Stimulated activated CD4-positive, alpha-beta T cell treated with anti-CD3 and anti-CD28 coated beads, TNF-alpha, amount 100 ng/mL, for 24 hours (primary cell): Measurements from ENCODE around the gene PDZD2.
"Not testable (repeated sequence)": the region's sequence is repeated elsewhere in the genome, so short reads cannot be mapped to it uniquely, and the experiment has no call there.

Experiments used
- DNase-seq, 3 experiments: peaks; one replicate each; pipeline ENCODE4 v3.0.0-alpha.2; 2020; ENCODE audit warnings: low read depth in 3 of 3

Gene PDZD2

DNA sequence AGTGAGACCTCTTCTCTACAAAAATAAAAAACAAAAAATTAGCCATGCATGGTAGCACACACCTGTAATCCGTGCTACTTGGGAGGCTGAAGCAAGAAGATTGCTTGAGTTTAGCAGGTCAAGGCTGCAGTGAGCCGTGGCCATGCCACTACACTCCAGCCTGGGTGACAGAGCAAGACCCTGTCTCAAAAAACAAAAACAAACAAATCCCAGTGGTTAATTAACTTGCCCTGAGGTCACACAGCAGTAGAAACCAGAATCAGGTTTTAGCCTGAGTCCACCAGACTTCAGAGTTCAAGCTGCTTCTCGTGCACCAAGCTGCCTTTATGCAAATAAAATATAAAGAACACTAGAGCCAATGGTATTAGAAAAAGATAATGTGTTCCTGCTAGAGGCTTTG lies 365.5 kb downstream of the PDZD2 start:
- DNase-seq, result no peak

DNA sequence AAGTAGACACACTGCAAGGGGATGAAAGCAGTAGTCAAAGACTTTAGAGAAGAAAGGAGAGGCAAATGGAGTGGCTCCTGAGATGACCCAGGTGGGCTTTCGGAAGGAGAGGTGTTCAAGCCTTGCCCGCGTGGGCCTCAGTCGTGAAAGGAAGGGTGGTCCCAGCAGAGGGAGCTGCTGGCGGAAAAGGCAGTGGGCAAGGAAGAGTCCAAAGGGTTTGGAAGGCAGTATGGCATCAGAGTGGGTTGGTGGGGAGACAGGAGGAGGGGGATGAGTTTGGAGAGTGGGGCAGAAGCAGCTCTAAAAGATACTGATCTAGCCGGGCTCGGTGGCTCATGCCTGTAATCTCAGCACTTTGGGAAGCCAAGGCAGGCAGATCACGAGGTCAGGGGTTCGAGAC lies 369.8 kb downstream of the PDZD2 start:
- no peak for DNase-seq

DNA sequence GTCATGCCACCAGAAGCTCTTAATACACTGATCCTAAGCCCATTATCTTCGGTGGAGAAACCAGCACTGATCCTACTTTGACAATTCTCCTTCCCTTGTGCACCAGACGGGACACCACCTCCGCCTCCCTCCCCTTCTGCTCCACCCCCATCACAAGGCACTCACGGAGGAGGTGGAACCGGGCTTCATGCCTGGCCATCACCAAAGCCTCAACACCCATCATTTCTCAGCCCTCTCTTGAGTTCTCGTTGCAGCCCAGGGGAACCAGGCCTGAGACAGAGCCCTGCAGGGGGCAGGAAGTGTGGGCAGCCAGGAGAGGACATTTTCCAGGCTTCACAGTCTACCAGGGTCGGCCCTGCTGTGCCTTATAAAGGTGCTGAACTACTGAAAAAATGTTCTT lies 374.7 kb downstream of the PDZD2 start:
- DNase-seq, result no peak

DNA sequence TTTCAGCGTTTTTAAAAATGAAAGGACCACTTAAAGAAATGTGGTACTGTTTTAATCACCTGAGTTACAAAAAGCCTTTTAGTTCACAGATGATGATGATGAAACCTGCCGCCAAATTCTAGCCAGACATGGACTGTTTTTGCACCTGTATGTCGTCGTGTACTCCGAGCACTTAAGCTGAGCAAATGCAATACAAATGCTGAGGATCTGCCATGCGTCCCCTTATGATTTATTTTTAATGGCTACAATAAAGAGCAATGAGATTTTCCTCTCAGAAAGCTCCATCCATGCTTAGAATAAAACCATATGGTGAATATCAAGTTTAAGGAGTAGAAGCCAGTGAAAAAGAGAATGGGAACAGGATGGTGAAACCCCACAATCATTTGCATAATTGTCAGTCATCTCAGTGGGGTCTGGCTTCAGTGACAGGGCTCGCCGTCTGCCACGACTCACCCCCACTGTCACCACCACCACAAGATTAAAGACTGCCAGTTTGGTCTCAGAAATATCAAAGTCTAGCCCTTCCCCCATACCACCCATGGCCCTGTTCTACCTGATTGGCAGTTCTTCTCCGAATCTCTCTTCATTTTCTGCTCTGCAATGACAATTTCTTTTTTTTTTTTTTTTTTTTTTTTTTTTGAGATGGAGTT lies 375.3 kb downstream of the PDZD2 start:
- no peak for DNase-seq

DNA sequence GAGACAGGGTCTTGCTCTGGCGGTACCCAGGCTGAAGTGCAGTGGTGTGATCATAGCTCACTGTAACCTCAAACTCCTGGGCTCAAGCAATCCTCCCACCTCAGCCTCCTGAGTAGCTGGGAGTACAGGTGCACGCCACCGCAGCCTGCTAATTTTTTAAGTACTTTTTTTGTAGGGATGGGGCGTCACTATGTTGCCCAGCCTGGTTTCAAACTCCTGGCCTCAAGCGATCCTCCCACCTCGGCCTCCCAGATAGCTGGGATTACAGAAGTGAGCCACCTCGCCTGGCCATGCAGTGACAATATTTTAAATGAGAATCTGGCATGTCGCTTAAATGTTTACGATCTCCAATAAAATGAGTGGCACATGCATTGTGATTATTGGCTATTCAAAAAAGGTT lies 376.3 kb downstream of the PDZD2 start:
- DNase-seq, result not testable (repeated sequence)

DNA sequence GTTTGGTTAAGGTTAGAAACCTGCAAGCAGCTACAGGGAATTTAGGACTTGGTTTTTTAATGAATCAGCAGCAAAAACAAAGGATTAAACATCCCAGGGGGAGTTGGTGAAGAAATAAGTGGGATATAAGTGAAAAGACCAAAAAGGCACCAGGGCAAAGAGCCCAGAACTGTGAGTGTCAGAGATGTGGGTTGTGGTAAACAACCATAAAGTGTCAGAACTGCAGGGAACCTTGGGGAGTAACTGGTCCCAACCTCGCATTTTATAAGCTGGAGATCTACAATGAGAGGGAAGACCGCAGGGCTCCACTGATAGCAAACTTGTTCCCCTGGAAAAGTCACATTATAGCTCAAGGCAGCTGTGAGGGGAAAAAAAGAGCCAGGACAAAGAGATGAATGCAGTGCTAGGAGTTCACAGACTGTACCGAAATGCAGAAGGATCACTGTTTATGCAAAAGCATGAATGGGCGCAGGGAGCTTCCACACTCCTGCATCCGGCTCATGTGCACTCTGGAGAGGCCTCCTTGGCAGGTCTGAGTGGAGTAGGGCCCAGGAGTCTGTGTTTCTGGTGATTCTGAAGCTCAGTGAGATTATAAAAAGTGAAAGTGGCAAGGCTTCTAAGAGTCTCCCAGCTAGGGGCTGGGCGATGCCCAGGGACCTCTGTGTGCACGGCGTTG lies 378.9 kb downstream of the PDZD2 start:
- DNase-seq, result no peak

DNA sequence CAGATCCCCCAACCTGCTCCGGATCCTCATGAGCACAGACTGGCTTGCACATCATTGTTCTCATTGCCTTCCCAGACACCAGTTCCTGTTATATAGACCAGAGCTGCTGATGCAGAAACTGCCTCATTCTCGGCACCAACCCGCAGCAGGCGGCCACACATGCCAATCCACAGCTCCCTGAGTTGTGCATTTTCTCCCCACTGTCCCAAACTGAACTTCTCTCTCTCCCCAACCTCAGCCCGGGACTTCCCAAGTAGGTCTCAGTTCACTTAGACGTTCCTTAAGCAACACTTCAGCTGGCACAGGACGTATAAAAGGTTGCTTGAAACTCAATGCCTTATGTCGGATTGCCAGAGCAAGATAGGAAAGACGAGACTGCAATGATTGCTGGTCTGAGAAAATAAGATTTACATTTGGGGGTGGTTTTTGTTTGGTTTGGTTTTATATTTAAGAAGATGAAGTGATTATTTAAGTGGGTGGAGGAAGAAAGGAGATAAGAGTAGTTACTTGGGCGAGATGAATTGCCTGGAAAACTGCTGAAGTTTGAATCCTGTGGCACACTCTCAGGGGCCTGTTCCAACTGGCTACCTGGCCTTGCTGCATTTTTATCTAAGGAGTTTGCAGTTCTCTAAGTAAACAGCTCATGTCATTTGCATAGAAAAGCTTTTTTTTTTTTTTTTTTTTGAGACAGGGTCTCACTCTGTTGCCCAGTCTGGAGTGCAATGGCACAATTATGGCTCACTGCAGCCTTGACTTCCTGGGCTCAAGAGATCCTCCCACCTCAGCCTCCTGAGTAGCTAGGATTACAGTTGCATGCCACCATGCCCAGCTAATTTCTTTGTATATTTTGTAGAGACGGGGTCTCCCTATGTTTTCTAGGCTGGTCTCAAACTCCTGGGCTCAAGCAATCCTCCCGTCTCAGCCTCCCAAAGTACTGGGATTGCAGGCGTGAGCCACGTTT lies 379.8 kb downstream of the PDZD2 start:
- no peak for DNase-seq

DNA sequence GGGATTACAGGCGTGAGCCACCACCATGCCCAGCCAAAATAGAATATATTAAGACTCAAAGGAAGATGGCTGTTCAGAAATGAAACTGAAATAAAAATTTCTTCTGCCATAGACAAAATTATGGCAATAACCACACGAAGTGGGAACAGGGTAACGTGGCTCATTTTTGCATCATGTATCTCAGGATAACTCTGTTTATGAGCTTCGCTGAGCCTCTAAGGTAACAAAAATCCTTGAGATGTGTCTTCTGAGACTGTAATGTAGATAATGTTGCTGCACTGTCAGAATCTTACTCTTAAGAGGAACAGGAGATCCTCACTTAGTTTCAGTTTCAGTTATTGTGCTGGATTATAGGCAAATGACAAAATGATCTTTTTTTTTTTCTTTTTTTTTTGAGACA lies 381.3 kb downstream of the PDZD2 start:
- DNase-seq, result no peak

DNA sequence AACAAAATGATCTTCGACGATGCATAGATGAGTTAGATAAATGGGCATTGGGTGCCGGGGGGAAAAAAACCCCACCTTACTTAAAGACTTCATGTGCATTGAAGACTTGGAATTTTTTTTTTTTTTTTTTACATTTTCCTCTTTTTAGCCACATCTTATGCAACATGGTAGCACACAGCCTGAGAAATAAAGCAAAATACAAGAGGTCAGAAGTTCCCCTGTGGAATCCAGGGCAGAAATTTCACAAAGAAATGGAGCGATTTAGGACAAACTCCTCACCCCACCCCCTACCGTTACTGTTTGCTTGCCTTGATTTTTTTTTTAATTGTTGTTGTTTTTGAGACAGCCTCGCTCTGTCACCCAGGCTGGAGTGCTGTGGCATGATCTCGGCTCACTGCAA lies 382.0 kb downstream of the PDZD2 start:
- no peak for DNase-seq

DNA sequence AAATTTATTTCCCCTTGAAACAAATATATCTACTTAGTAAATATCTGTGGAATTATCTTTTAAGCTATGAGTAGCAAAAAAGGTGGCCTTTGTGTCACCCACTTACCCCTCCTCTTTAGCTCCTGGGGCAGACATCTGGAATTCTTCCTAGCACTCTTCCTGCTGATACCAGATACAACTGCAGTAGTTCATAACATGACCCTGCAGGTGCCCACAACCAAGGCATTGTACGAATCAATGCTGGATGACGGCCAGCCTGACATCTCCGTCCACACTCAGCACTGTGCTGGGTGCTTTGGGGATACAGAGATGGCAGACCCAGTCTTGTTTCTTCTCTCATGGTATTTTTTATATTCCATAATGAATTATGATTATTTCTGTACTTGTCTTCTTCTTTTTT lies 382.8 kb downstream of the PDZD2 start:
- no peak for DNase-seq

DNA sequence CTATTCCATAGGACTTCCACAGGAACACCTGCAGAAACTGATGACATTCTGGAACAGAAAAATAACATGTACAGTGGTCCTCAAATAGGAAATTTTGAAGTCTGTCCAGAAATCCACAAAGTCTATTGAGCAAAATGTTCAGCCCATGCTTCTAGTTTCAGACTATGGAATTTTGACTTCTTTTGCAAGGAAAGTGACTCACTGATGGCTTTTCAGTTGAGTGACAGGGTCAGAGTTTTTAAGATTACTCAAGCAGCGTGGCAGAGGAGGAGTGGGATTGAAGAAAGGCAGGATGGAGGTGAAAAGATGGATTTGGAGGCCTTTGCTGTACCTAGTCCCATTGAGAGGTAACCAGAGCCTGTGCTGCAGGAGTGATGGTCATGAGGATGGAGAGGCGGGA lies 383.7 kb downstream of the PDZD2 start:
- DNase-seq, result no peak

DNA sequence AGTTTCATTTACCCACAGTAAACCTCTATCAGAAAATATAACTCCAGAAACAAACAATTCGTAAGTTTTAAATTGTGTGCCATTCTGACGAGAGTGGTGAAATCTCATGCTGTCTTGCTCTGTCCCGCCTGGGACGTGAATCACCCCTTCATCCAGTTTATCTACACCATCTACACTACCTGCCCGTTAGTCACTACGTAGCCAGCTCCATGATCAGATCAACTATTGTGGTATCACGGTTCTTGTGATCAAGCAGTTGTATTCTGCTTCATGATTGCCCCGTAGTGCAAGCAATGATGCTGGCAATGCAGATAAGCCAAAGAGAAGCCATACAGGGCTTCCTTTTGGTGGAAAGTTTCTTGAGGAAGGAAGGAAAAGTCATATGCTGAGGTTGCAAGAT lies 384.9 kb downstream of the PDZD2 start:
- no peak for DNase-seq

DNA sequence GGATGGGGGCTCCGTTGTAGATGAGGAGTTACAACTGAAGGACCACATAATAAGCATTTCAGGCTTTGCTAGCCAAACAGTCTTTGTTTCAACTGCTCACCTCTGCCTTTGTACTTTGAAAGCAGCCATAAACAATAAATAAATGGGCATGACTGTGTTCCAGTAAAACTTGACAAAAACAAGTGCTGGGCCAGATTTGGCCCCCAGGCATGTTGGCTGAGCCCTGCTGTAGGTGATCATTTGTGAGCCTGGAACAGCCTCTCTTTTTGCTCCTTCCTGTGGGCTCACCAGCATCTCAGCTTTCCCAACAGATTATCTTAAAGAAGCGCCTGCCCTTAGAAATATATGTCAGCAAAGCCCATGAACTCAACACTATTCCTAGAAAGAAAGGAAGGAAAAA lies 385.8 kb downstream of the PDZD2 start:
- no peak for DNase-seq

DNA sequence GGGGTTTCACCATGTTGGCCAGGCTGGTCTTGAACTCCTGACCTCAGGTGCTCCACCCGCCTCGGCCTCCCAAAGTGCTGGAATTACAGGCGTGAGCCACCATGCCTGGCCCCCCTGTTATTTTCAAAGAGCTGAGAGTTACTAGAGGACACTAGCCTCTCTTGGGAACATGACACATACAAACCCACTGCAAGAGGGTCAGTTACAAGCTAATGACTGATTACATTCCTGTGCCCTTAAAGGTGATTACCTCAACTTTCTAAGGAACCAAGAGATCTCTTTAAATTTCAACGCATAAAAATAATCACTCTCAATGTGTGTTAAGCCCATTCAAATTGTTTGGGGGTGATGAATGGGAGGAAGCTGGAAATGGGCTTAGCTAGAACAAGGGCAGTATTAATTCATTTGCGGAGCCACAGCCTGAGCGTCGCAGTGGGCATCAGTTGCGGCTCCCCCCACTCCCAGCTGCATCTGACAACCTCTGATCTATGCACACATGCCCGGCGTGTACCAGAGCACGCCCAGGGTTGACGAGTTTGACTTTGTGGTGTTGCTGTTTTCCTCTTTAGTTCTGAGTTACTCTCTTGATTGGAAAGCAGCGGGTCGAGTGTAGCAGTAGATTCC lies 388.3 kb downstream of the PDZD2 start:
- no peak for DNase-seq

DNA sequence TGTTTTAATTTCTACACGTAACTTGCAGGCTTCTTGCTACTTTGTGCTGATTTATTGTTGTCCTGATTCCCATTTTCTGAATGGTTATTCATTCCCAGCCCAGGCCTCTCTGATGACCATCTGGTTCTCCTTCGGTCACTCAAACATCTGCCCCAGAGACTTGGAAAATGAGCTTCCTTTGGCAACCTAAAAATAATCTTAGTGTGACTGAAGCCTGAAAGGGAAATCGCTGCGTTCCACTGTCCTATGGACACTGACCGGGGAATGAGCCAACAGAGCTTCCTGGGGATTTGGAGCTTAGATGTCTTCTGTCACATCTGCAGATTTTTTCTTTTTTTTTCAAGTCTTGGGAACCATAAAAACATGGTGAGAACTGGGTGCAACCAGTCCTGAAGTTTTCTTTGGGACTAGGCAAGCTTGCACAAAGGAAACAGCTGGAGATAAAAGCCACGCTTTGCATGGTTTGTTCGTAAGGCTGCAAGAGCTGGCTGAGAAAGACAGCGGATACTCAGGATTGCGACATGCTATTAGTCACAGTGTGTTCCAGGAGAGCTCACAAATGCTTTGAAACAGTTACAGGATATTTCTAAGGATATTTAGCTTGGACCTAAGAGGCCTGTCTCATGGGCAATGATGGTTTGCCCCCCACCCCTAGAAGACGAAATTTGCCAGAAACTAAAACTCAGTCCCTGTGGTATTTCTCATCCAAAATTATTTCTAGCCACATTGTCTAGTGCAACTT lies 389.0 kb downstream of the PDZD2 start:
- DNase-seq, result no peak

DNA sequence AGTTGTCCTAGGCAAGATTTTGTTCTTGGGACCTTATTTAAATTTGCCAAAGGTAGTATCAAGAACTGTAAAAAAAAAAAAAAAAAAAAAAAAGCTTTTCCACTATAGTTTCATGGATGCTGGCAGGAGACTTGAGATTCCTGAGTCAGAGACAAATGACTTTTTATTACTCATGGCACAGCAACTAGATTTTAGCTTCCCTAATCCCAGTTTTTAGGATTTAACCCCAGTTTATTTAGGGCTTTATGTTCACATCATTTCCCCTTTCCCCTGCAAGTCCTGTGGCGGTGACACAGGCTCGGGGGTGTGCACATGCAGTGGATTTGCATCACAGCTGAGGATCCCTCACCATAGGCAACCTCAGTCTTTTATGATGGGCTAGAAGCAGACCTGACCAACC lies 390.3 kb downstream of the PDZD2 start:
- DNase-seq, result no peak

DNA sequence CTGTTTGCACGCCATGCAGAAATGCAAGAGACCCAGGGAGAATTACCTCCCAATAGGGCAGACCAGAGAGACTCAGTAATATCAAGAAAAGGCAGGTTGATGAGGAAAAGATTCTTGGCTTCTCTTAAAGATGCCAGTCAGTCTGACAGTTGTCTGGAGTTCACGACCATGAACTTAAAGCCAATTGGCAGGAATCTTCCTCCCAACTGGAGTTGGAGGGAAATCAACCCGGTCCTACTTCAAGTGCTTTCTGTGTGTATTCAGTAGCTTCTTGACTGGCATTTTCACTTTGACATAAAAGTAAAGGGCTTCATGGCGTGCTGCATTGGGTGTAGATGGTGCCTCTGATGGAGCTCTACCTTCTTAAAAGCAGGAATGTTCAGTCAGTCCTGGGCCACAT lies 390.9 kb downstream of the PDZD2 start:
- no peak for DNase-seq

DNA sequence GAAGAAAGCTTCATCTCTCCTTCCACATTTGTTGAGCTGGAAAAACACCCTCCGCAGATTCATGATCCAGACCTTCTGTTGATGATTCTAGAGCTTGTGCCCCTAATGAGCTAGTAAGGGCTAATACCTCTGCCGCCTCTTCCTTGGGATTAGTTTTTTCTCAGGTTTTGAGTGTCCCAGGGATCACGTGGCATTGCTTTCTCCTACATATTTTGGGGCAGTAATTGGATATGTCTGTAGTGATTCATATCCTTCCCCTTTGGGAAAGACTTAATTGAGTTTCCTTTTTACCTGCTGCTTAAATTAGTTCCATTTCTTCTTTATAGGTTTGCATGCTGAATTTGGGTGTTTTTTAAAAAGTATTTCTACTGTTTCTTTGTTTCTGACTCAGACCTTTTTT lies 391.3 kb downstream of the PDZD2 start:
- no peak for DNase-seq

DNA sequence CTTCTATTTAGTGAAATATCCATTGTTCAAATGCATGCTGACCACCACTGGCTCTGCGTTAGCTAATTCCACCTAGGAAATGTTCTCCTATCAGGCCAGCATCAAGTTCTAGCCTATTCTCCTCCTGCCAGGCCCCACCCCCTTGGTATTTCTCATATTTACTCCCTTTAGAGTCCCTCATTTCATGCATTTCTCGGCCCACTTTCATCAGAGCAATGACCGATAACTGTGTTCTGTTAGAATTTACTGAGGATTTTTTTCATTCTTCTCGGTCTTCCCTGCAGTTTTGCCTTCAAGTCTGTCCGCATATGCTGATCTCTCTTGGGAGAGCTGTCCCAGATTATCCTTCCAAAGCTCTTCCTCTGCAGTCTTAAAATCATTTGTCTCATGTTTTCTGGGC lies 391.8 kb downstream of the PDZD2 start:
- DNase-seq, result no peak

DNA sequence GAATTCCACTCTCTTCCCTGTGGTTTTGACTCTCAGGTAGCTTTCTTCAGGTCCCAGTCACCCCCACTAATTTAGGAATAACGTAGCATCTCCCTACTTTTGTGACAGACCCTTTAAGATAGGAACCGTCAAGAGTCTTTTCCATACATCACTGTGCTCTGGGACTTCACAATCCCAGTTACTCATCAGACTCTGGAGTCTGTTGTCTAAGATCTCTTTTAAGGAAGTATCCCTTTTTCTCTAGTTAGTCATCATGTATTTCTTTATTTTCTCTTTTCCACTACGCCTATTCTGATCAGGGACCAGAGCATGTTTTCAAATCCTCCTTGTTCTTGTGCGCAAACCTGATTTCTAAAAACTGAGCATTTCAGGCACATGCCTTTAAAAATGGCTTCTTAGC lies 392.2 kb downstream of the PDZD2 start:
- DNase-seq, result no peak

DNA sequence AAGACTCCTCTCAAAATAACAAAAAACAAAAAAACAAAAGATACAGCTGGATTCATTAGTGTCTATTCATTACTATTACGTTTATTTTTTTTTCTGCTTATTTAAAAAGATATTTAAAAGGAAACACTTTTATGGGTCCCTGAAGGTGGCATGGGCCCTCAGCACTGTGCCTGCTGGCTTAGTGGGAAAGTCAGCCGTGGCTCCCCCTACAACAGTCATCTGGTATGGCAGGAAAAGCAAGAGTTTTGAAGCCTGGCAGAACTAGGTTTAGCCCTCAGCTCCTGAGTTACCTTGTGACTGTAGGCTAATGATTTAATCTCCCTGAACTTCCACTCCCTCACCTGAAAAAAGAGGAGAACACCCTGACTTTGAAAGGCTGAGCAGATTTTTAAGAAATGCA lies 399.6 kb downstream of the PDZD2 start:
- DNase-seq, result no peak

DNA sequence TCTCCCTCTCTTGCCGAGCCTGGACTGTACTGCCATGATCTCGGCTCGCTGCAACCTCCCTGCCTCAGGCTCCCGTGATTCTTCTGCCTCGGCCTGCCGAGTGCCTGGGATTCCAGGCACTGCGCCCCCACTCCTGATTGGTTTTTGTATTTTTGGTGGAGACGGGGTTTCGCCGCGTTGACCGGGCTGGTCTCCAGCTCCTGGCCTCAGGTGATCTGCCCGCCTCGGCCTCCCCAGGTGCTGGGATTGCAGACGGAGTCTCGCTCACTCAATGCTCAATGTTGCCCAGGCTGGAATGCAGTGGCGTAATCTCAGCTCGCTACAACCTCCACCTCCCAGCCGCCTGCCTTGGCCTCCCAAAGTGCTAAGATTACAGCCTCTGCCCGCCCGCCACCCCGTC lies 400.2 kb downstream of the PDZD2 start:
- DNase-seq, result not testable (repeated sequence)
